CD14-positive monocyte (primary cell): ENCODE data around the gene SERP2. TPM values are rescaled to one million over a fixed set of nuclear protein-coding genes. Genes with fewer than 3 reads are reported as not detected.

Experiments
- DNase-seq, 3 donors: peaks; one replicate each; pipeline ENCODE4 v3.0.0-alpha.2; 2011 to 2022
- H2AFZ ChIP-seq: 2 replicates; pipeline ENCODE4 v1.6.0; 2012; ENCODE audit warnings: mild to moderate bottlenecking, low read depth, low read length, inconsistent platforms; ENCODE audit not compliant: insufficient read depth, poor library complexity, severe bottlenecking
- H3K27ac ChIP-seq, 2 donors: 1 replicate in 1 of 2; 2 replicates in 1 of 2; pipeline ENCODE4 v1.5.1; 2012 to 2013; ENCODE audit warnings: low read length in 2 of 2, control low read depth in 1 of 2, inconsistent platforms in 1 of 2, low read depth in 1 of 2, mild to moderate bottlenecking in 1 of 2
- H3K27me3 ChIP-seq, 2 donors: one replicate each; pipeline versions ENCODE4 v1.6.0 to v1.6.1; 2011 to 2013; ENCODE audit warnings: low read length in 2 of 2; ENCODE audit not compliant: control insufficient read depth in 2 of 2, insufficient read depth in 2 of 2
- H3K36me3 ChIP-seq, 2 donors: replicated peaks in 1 of 2; 1 replicate in 1 of 2; 2 replicates in 1 of 2; pipeline versions ENCODE4 v1.5.1 to v1.6.1; 2012 to 2013; ENCODE audit warnings: low read length in 2 of 2, control low read depth in 1 of 2, inconsistent platforms in 1 of 2, mild to moderate bottlenecking in 1 of 2; ENCODE audit not compliant: insufficient read depth in 2 of 2, control insufficient read depth in 1 of 2
- H3K4me1 ChIP-seq, 2 donors: 1 replicate in 1 of 2; 2 replicates in 1 of 2; pipeline versions ENCODE4 v1.5.1 to v1.6.1; 2012 to 2013; ENCODE audit warnings: low read length in 2 of 2, control low read depth in 1 of 2, inconsistent platforms in 1 of 2, mild to moderate bottlenecking in 1 of 2, moderate library complexity in 1 of 2; ENCODE audit not compliant: insufficient read depth in 2 of 2, control insufficient read depth in 1 of 2
- H3K4me2 ChIP-seq: replicated peaks from 2 replicates; pipeline ENCODE3; 2012; ENCODE audit warnings: low read length, moderate library complexity, mild to moderate bottlenecking; ENCODE audit not compliant: poor library complexity, severe bottlenecking; ENCODE audit errors: extremely low read depth
- H3K4me3 ChIP-seq, 3 experiments: fragments of 200-600 bp in 1 of 3; sonication (generic) in 1 of 3; replicated peaks in 1 of 3; 1 replicate in 2 of 3; 2 replicates in 1 of 3; pipeline ENCODE4 v1.5.1; 2011 to 2013; ENCODE audit warnings: low read length in 3 of 3, mild to moderate bottlenecking in 3 of 3, control low read depth in 2 of 3, low read depth in 2 of 3, inconsistent platforms in 1 of 3, moderate library complexity in 1 of 3
- H3K79me2 ChIP-seq: 2 replicates; pipeline ENCODE4 v1.6.0; 2012; ENCODE audit warnings: mild to moderate bottlenecking, control low read depth, inconsistent platforms, low read length, moderate library complexity; ENCODE audit not compliant: insufficient read depth
- H3K9ac ChIP-seq: 2 replicates; pipeline ENCODE4 v1.6.0; 2017; ENCODE audit warnings: low read length, mild to moderate bottlenecking; ENCODE audit not compliant: insufficient read depth, poor library complexity, severe bottlenecking
- H3K9me3 ChIP-seq, 2 donors: replicated peaks in 1 of 2; 1 replicate in 1 of 2; 2 replicates in 1 of 2; pipeline versions ENCODE4 v1.5.1 to v1.6.1; 2012 to 2013; ENCODE audit warnings: low read length in 2 of 2, control low read depth in 1 of 2; ENCODE audit not compliant: control insufficient read depth in 1 of 2, insufficient read depth in 1 of 2
- H4K20me1 ChIP-seq: 2 replicates; pipeline ENCODE4 v1.6.0; 2012; ENCODE audit warnings: mild to moderate bottlenecking, low read length, control low read depth, moderate library complexity; ENCODE audit not compliant: insufficient read depth
- H3K27ac Mint-ChIP-seq, 7 donors: one replicate each; pipeline ENCODE4 v1.8.0; 2020; ENCODE audit warnings: mild to moderate bottlenecking in 7 of 7, mixed read lengths in 7 of 7, moderate library complexity in 6 of 7, inconsistent platforms in 2 of 7
- H3K27me3 Mint-ChIP-seq, 3 donors: one replicate each; pipeline ENCODE4 v1.8.0; 2021 to 2022; ENCODE audit warnings: low read depth in 3 of 3, mild to moderate bottlenecking in 3 of 3, mixed read lengths in 3 of 3, moderate library complexity in 3 of 3, inconsistent platforms in 1 of 3
- H3K36me3 Mint-ChIP-seq, 2 donors: one replicate each; pipeline ENCODE4 v1.8.0; 2020; ENCODE audit warnings: mixed read lengths in 2 of 2, inconsistent platforms in 1 of 2, mild to moderate bottlenecking in 1 of 2
- H3K4me1 Mint-ChIP-seq: one replicate; pipeline ENCODE4 v1.8.0; 2020; ENCODE audit warnings: mild to moderate bottlenecking, mixed read lengths
- H3K4me3 Mint-ChIP-seq, 2 donors: one replicate each; pipeline ENCODE4 v1.8.0; 2020; ENCODE audit warnings: mild to moderate bottlenecking in 2 of 2, mixed read lengths in 2 of 2, moderate library complexity in 1 of 2
- H3K9me3 Mint-ChIP-seq, 7 donors: one replicate each; pipeline ENCODE4 v1.8.0; 2020 to 2022; ENCODE audit warnings: mixed read lengths in 7 of 7, mild to moderate bottlenecking in 6 of 7, moderate library complexity in 6 of 7, inconsistent platforms in 2 of 7
- WGBS: methylation state at CpG from one replicate; pipeline ENCODE4 v1.1.5; 2013; ENCODE audit warnings: missing lambda C conversion rate; ENCODE audit not compliant: insufficient coverage; 5-methylcytosine and 5-hydroxymethylcytosine counted together
- intact Hi-C, 2 donors: fragments of 100-400 bp; cut with micrococcal nuclease; formaldehyde crosslinking; loops; one replicate each; pipeline versions ENCODE4 v1.15.0 to v1.15.1; 2023
- polyA plus RNA-seq, 3 donors: library from polyadenylated mRNA; depleted of rRNA in 1 of 3; unstranded in 2 of 3; stranded (reverse) in 1 of 3; fragments of 300-500 nt in 2 of 3; fragments of >200 nt in 1 of 3; fragmentation: Illumina TruSeq in 2 of 3; gene quantifications; 1 replicate in 2 of 3; 2 replicates in 1 of 3; pipeline ENCODE4 v1.2.3, GENCODE V29; 2012 to 2021
- TF ChIP-seq, protein P1 (sequence below): fragments of 200-600 bp; IDR thresholded peaks from one replicate; pipeline ENCODE4 v1.8.0; 2022; ENCODE audit warnings: antibody characterized with exemption, mild to moderate bottlenecking

Gene SERP2
- polyA plus RNA-seq, 3 donors: not detected

DNA sequence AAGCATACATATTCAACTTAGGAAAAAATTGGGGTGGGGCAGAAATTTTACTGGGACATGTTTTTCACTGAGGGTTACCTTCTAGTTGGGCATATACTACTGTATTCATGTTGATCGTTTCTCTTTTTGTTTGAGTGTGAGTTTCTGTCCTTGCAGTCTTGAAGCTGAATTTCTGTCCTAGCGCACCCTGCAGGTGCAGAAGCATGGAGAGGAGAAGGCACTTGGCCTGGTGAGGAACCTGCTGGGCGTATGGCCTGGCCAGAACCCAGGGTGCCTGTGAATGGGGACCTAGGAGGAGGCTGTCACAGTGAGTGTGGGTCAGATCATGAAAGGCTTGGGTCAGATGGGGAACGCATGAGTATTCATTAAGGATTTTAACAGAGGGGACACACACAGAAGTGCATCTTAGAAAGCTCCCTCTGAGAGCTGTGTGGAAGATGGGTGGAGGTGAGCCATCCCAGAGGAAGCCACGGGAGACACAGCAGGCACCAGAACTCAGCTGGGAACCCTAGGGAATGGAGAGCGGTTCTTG lies 36.8 kb downstream of the SERP2 start:
- intact Hi-C loops: no loop called here
- Mint-ChIP-seq H3K27ac (no peak overlapping the region), H3K9me3 (peaks cover 0 to 3% (median 0%) of the 10 kb centered on the region in 7 donors), H3K27me3 (peaks cover 11 to 14% (median 11%) of the 10 kb centered on the region in 3 donors), H3K4me1 (peaks cover 20% of the 10 kb centered on the region), H3K4me3 (no peak overlapping the region), H3K36me3 (no peaks in the 10 kb centered on the region)
- 77% methylated on average over 3 of the region's 6 CpGs for WGBS
- Histone ChIP-seq H4K20me1 (no peaks in the 10 kb centered on the region), H3K27me3 (no peaks in the 10 kb centered on the region), H3K9ac (no peak overlapping the region), H3K36me3 (no peaks in the 10 kb centered on the region), H3K27ac (no peak overlapping the region), H3K4me3 (no peak overlapping the region), H3K9me3 (no peaks in the 10 kb centered on the region), H3K79me2 (no peaks in the 10 kb centered on the region), H2AFZ (no peak overlapping the region), H3K4me1 (peaks cover 0 to 3% of the 10 kb centered on the region in 2 donors), H3K4me2 (no peak overlapping the region)
- DNase-seq: no peak
- TF ChIP-seq, protein P1, sequence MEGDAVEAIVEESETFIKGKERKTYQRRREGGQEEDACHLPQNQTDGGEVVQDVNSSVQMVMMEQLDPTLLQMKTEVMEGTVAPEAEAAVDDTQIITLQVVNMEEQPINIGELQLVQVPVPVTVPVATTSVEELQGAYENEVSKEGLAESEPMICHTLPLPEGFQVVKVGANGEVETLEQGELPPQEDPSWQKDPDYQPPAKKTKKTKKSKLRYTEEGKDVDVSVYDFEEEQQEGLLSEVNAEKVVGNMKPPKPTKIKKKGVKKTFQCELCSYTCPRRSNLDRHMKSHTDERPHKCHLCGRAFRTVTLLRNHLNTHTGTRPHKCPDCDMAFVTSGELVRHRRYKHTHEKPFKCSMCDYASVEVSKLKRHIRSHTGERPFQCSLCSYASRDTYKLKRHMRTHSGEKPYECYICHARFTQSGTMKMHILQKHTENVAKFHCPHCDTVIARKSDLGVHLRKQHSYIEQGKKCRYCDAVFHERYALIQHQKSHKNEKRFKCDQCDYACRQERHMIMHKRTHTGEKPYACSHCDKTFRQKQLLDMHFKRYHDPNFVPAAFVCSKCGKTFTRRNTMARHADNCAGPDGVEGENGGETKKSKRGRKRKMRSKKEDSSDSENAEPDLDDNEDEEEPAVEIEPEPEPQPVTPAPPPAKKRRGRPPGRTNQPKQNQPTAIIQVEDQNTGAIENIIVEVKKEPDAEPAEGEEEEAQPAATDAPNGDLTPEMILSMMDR: no peak

DNA sequence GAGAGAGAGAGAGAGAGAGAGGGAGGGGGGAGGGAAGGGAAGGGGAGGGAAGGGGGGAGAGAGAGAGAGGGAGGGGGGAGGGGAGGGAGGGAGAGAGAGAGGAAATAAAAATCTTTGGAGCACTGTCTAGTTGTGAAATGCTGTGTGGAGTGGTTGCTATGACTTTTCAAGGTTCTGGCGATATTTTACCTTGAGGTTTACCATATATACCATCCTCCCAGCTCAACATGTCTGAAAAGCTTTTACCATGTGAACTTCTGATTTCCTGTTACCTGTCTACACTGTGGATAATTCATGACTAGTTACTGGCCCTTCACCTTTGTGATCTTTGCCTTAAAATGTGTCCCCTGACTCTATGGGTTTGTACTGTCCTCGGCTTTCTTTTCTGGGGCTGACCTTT lies 38.2 kb downstream of the SERP2 start:
- TF ChIP-seq, protein P1: no peak
- intact Hi-C loops: no loop called here
- no peak overlapping the region for H3K27ac Mint-ChIP-seq

More for the DNA sequence above, 38.2 kb downstream of the SERP2 start:
- H3K79me2 ChIP-seq: no peaks in the 10 kb centered on the region
- peaks cover 12% of the 10 kb centered on the region in 2 donors for H3K4me1 ChIP-seq
- no peak overlapping the region for H2AFZ ChIP-seq
- no peak overlapping the region for H3K9ac ChIP-seq
- Mint-ChIP-seq H3K4me1 (peaks cover 28% of the 10 kb centered on the region), H3K36me3 (no peaks in the 10 kb centered on the region), H3K4me3 (no peak overlapping the region), H3K27me3 (peaks cover 5 to 9% (median 7%) of the 10 kb centered on the region in 3 donors), H3K9me3 (peaks cover 0 to 7% (median 3%) of the 10 kb centered on the region in 7 donors)
- no peak overlapping the region for H3K4me3 ChIP-seq
- no peaks in the 10 kb centered on the region for H3K27me3 ChIP-seq
- no peaks in the 10 kb centered on the region for H3K9me3 ChIP-seq
- no peaks in the 10 kb centered on the region for H3K36me3 ChIP-seq
- no peaks in the 10 kb centered on the region for H4K20me1 ChIP-seq
- 100% methylated on average over 1 of the region's 2 CpGs for WGBS
- no peak for DNase-seq
- no peak overlapping the region for H3K4me2 ChIP-seq
- H3K27ac ChIP-seq: no peak overlapping the region
